H1 (cell line): Measurements from ENCODE around the gene RNU6-7. TPM values are rescaled to one million over a fixed set of nuclear protein-coding genes. Genes with fewer than 3 reads are reported as not detected.

Experiments
- CTCF ChIA-PET: fragments of 300-600 bp; sonication (Branson Sonifier 250); formaldehyde crosslinking; loops from one replicate; lab custom pipeline; 2021; ENCODE audit not compliant: partially characterized antibody; lab: Charles Lee
- POLR2A ChIA-PET: fragments of 300-600 bp; sonication (Branson Sonifier 250); formaldehyde crosslinking; loops from one replicate; lab custom pipeline; 2021; ENCODE audit warnings: inconsistent platforms; ENCODE audit not compliant: partially characterized antibody; lab: Charles Lee
- DNase-seq, 2 experiments: peaks; one replicate each; pipeline versions ENCODE4 v3.0.0 to v3.0.0-alpha.2; 2010 to 2022; ENCODE audit warnings: low spot score in 2 of 2, low read depth in 1 of 2, mixed read lengths in 1 of 2
- FAIRE-seq: peaks from 2 replicates; lab custom pipeline; 2011; peaks lifted over from hg19 to GRCh38; lab: Jason Lieb, UNC
- H2AFZ ChIP-seq: 2 replicates; pipeline ENCODE4 v1.8.1; 2012; ENCODE audit warnings: low read length, inconsistent platforms
- H2AK5ac ChIP-seq: 2 replicates; pipeline ENCODE4 v1.6.1; 2013; ENCODE audit warnings: low read depth, low read length
- H2BK120ac ChIP-seq: replicated peaks from 2 replicates; pipeline ENCODE3; 2013; ENCODE audit warnings: low read depth, low read length, inconsistent platforms
- H2BK12ac ChIP-seq: 2 replicates; pipeline ENCODE4 v1.6.1; 2013; ENCODE audit warnings: low read depth, low read length
- H2BK15ac ChIP-seq: 2 replicates; pipeline ENCODE4 v1.6.1; 2013; ENCODE audit warnings: low read length
- H2BK20ac ChIP-seq: 2 replicates; pipeline ENCODE4 v1.6.1; 2013; ENCODE audit warnings: low read length
- H2BK5ac ChIP-seq: 2 replicates; pipeline ENCODE4 v1.6.1; 2013; ENCODE audit warnings: low read depth, low read length
- H3K14ac ChIP-seq: 2 replicates; pipeline ENCODE4 v1.6.1; 2013; ENCODE audit warnings: inconsistent platforms; ENCODE audit not compliant: insufficient read length
- H3K18ac ChIP-seq: 2 replicates; pipeline ENCODE4 v1.6.1; 2013; ENCODE audit warnings: low read length; ENCODE audit errors: extremely low read depth
- H3K23ac ChIP-seq: 2 replicates; pipeline ENCODE4 v1.6.1; 2013; ENCODE audit warnings: inconsistent platforms; ENCODE audit not compliant: insufficient read length
- H3K23me2 ChIP-seq: 2 replicates; pipeline ENCODE4 v1.6.1; 2013; ENCODE audit warnings: low read depth, low read length
- H3K27ac ChIP-seq: 2 replicates; pipeline ENCODE4 v1.6.1; 2011; ENCODE audit warnings: low read depth, low read length, inconsistent platforms
- H3K27me3 ChIP-seq, 4 experiments: replicated peaks in 1 of 4; 1 replicate in 1 of 4; 2 replicates in 3 of 4; pipeline versions ENCODE4 v1.6.1 to v1.8.1; 2011 to 2013; ENCODE audit warnings: low read length in 3 of 4, mild to moderate bottlenecking in 3 of 4, inconsistent platforms in 2 of 4, mixed read lengths in 2 of 4, moderate library complexity in 1 of 4; ENCODE audit not compliant: control insufficient read depth in 3 of 4, insufficient read depth in 3 of 4; ENCODE audit errors: extremely low read depth in 1 of 4
- H3K36me3 ChIP-seq, 4 experiments: 2 replicates each; pipeline versions ENCODE4 v1.6.1 to v1.8.1; 2011 to 2013; ENCODE audit warnings: mild to moderate bottlenecking in 4 of 4, low read length in 3 of 4, moderate library complexity in 2 of 4, control low read depth in 1 of 4, inconsistent platforms in 1 of 4; ENCODE audit not compliant: insufficient read depth in 4 of 4, control insufficient read depth in 2 of 4
- H3K4ac ChIP-seq: replicated peaks from 2 replicates; pipeline ENCODE3; 2013; ENCODE audit warnings: low read length, low read depth, mixed read lengths, inconsistent platforms; ENCODE audit not compliant: insufficient read length
- H3K4me1 ChIP-seq, 4 experiments: replicated peaks in 1 of 4; 1 replicate in 1 of 4; 2 replicates in 3 of 4; pipeline versions ENCODE4 v1.6.1 to v1.8.1; 2011 to 2013; ENCODE audit warnings: low read length in 3 of 4, inconsistent platforms in 2 of 4, mixed read lengths in 1 of 4; ENCODE audit not compliant: insufficient read depth in 4 of 4, control insufficient read depth in 3 of 4
- H3K4me2 ChIP-seq, 2 experiments: 2 replicates each; pipeline versions ENCODE4 v1.6.1 to v1.8.1; 2011 to 2013; ENCODE audit warnings: low read depth in 2 of 2, low read length in 2 of 2, control low read depth in 1 of 2, inconsistent platforms in 1 of 2, mild to moderate bottlenecking in 1 of 2; ENCODE audit not compliant: insufficient read depth in 1 of 2
- H3K4me3 ChIP-seq, 4 experiments: fragments of 200-600, 300-600 bp in 1 of 4; sonication (generic), shearing (Covaris generic), sonication (Bioruptor Twin) in 1 of 4; 2 replicates each; pipeline versions ENCODE4 v1.5.1 to v1.8.1; 2011 to 2016; ENCODE audit warnings: low read length in 4 of 4, low read depth in 3 of 4, control low read depth in 2 of 4, inconsistent platforms in 2 of 4, mild to moderate bottlenecking in 2 of 4, mixed read lengths in 1 of 4, moderate library complexity in 1 of 4; ENCODE audit not compliant: insufficient read depth in 2 of 4; ENCODE audit errors: extremely low read depth in 1 of 4
- H3K56ac ChIP-seq: replicated peaks from 2 replicates; pipeline ENCODE3; 2013; ENCODE audit warnings: low read depth, mild to moderate bottlenecking, mixed read lengths, low read length, inconsistent platforms; ENCODE audit not compliant: insufficient read length
- H3K79me1 ChIP-seq: 2 replicates; pipeline ENCODE4 v1.6.1; 2013; ENCODE audit warnings: low read depth, low read length, control low read depth
- H3K79me2 ChIP-seq, 2 experiments: 2 replicates each; pipeline versions ENCODE4 v1.6.1 to v1.8.1; 2012 to 2013; ENCODE audit warnings: low read length in 2 of 2, mild to moderate bottlenecking in 2 of 2, inconsistent platforms in 1 of 2; ENCODE audit not compliant: insufficient read depth in 2 of 2, control insufficient read depth in 1 of 2
- H3K9ac ChIP-seq, 4 experiments: replicated peaks in 1 of 4; 1 replicate in 1 of 4; 2 replicates in 3 of 4; pipeline versions ENCODE4 v1.6.1 to v1.8.1; 2011 to 2013; ENCODE audit warnings: low read depth in 3 of 4, low read length in 3 of 4, control low read depth in 2 of 4, mild to moderate bottlenecking in 2 of 4, moderate library complexity in 2 of 4, inconsistent platforms in 1 of 4; ENCODE audit errors: extremely low read depth in 1 of 4
- H3K9me3 ChIP-seq, 2 experiments: 2 replicates each; pipeline versions ENCODE4 v1.6.1 to v1.8.1; 2012 to 2013; ENCODE audit warnings: mild to moderate bottlenecking in 2 of 2, moderate library complexity in 2 of 2, control low read depth in 1 of 2, inconsistent platforms in 1 of 2, low read depth in 1 of 2, low read length in 1 of 2, mixed read lengths in 1 of 2; ENCODE audit not compliant: insufficient read depth in 2 of 2
- H4K20me1 ChIP-seq, 2 experiments: replicated peaks in 1 of 2; 2 replicates each; pipeline versions ENCODE3 to v1.8.1; 2011 to 2013; ENCODE audit warnings: inconsistent platforms in 2 of 2, low read length in 2 of 2, mild to moderate bottlenecking in 1 of 2; ENCODE audit not compliant: insufficient read depth in 2 of 2, control insufficient read depth in 1 of 2
- H4K5ac ChIP-seq: 2 replicates; pipeline ENCODE4 v1.6.1; 2013; ENCODE audit warnings: low read length, low read depth, mixed read lengths, inconsistent platforms; ENCODE audit not compliant: insufficient read length
- H4K8ac ChIP-seq: 2 replicates; pipeline ENCODE4 v1.8.0; 2013; ENCODE audit warnings: mild to moderate bottlenecking, moderate library complexity, low read length, inconsistent platforms; ENCODE audit not compliant: insufficient read depth; ENCODE audit errors: extremely low read depth
- H4K91ac ChIP-seq: replicated peaks from 2 replicates; pipeline ENCODE3; 2013; ENCODE audit warnings: low read length, mixed read lengths, inconsistent platforms; ENCODE audit not compliant: insufficient read length
- BACH1 ChIP-seq: IDR thresholded peaks from 2 replicates; pipeline ENCODE4 v1.6.1; 2012; ENCODE audit warnings: low read length, improper control_type of control experiment
- CEBPB ChIP-seq: IDR thresholded peaks from 2 replicates; pipeline ENCODE4 v1.6.1; 2012; ENCODE audit warnings: low read depth, low read length
- CHD2 ChIP-seq: IDR thresholded peaks from 2 replicates; pipeline ENCODE4 v1.6.1; 2012; ENCODE audit warnings: low read length, improper control_type of control experiment
- GTF2F1 ChIP-seq: IDR thresholded peaks from 2 replicates; pipeline ENCODE4 v1.6.1; 2012; ENCODE audit warnings: low read depth, low read length, improper control_type of control experiment, borderline replicate concordance
- HDAC2 ChIP-seq, 2 experiments: fragments of 300-600 bp in 1 of 2; sonication (generic) in 1 of 2; IDR thresholded peaks; 2 replicates each; pipeline ENCODE4 v1.6.1; 2011 to 2012; ENCODE audit warnings: low read depth in 2 of 2, low read length in 2 of 2, mild to moderate bottlenecking in 2 of 2, moderate library complexity in 2 of 2, borderline replicate concordance in 1 of 2, inconsistent platforms in 1 of 2
- KDM1A ChIP-seq: fragments of 200-600, 300-600 bp; sonication (generic); IDR thresholded peaks from 2 replicates; pipeline ENCODE4 v1.7.1; 2016; ENCODE audit warnings: mild to moderate bottlenecking, low read length, borderline replicate concordance
- PHF8 ChIP-seq: fragments of 200-600 bp; sonication (generic); conservative IDR thresholded peaks from 2 replicates; pipeline ENCODE4 v1.7.1; 2012; ENCODE audit warnings: low read depth, mild to moderate bottlenecking, inconsistent platforms, low read length, moderate library complexity
- RAD21 ChIP-seq, 2 experiments: IDR thresholded peaks in 1 of 2; conservative IDR thresholded peaks in 1 of 2; 2 replicates each; pipeline ENCODE4 v1.6.1; 2011; ENCODE audit warnings: low read depth in 2 of 2, low read length in 2 of 2, improper control_type of control experiment in 1 of 2, inconsistent platforms in 1 of 2, mild to moderate bottlenecking in 1 of 2, moderate library complexity in 1 of 2
- RFX5 ChIP-seq: IDR thresholded peaks from 2 replicates; pipeline ENCODE4 v1.6.1; 2011; ENCODE audit warnings: low read depth, low read length, improper control_type of control experiment, borderline replicate concordance
- TEAD4 ChIP-seq: IDR thresholded peaks from 2 replicates; pipeline ENCODE4 v1.6.1; 2012; ENCODE audit warnings: low read depth, low read length, inconsistent platforms, mixed read lengths
- polyA plus RNA-seq, 7 experiments: library from polyadenylated mRNA; depleted of rRNA in 3 of 7; stranded (reverse) in 5 of 7; unstranded in 2 of 7; fragments of >200 nt in 5 of 7; fragments of 200-250 nt in 2 of 7; gene quantifications; 1 replicate in 5 of 7; 2 replicates in 1 of 7; 4 replicates in 1 of 7; pipeline versions ENCODE4 v1.2.1 to v1.2.3, GENCODE V29; 2011 to 2013; ENCODE audit warnings: missing spikeins in 2 of 7, mixed read lengths in 2 of 7
- total RNA-seq: library from RNA; stranded (reverse); fragmentation: NEBNext Ultra II Directional; extraction: Animal tissue kit (Norgen Biotek cat#: 25700); gene quantifications from 2 replicates; pipeline ENCODE4 v1.2.1, GENCODE V29; 2021

RNU6-7 gene
- total and polyA plus RNA-seq, 2 of the 8 experiments (the other 6 are each of a cell fraction or from before 2014, with no cell fraction given), result not detected

- H2BK120ac ChIP-seq, result no peak overlapping the region
- H2BK12ac ChIP-seq, result no peak overlapping the region
- no peak overlapping the region for H4K8ac ChIP-seq
- TF ChIP-seq PHF8, result no peak
- TF ChIP-seq RFX5, result no peak
- TF ChIP-seq CHD2, result no peak
- no peak for TF ChIP-seq TEAD4
- TF ChIP-seq CEBPB, result no peak
- no peak for TF ChIP-seq RAD21 (IDR thresholded peaks at IDR 0.05 in 1 of 2, conservative IDR thresholded peaks at IDR 0.05 in 1 of 2; ENCODE audit: low read depth in 2 of 2, low read length in 2 of 2)
- TF ChIP-seq HDAC2 (IDR thresholded peaks at IDR 0.05; ENCODE audit: borderline replicate concordance in 1 of 2, low read depth in 2 of 2, low read length in 2 of 2), result no peak
- no peak for TF ChIP-seq KDM1A
- TF ChIP-seq GTF2F1, result no peak
- no peak for TF ChIP-seq BACH1
- TF ChIP-seq, all 59 proteins: peak for 0
- Histone ChIP-seq H2AFZ (no peak overlapping the region), H3K4ac (no peak overlapping the region), H3K9me3 (no peaks in the 10 kb centered on the region), H3K79me1 (no peaks in the 10 kb centered on the region), H2AK5ac (no peak overlapping the region), H2BK5ac (no peak overlapping the region), H3K4me3 (no peak overlapping the region), H3K56ac (no peak overlapping the region), H3K4me1 (peaks cover 0 to 3% (median 0%) of the 10 kb centered on the region in 4 experiments; a peak in 1 of 7 replicates), H3K14ac (no peak overlapping the region), H3K79me2 (no peaks in the 10 kb centered on the region), H2BK15ac (no peak overlapping the region), H4K91ac (no peak overlapping the region), H3K27me3 (no peaks in the 10 kb centered on the region), H3K18ac (no peak overlapping the region), H3K36me3 (no peaks in the 10 kb centered on the region), H3K23me2 (no peaks in the 10 kb centered on the region), H3K4me2 (no peak overlapping the region), H3K9ac (no peak overlapping the region), H4K5ac (no peak overlapping the region), H3K27ac (no peak overlapping the region), H2BK20ac (no peak overlapping the region), H4K20me1 (no peaks in the 10 kb centered on the region), H3K23ac (no peak overlapping the region)
- no peak for DNase-seq
- CTCF ChIA-PET, result interaction anchor here (1.4 kb wide), 1 partner anchor 45 kb away, joined by 4 read pairs; no protein-coding TSS in a partner anchor
- FAIRE-seq, result no peak
- POLR2A ChIA-PET, result no interaction called here
Measured at GRCh38 chr14:32209471-32209870, 7.6 kb downstream of the RNU6-7 start.
